NAMALWA (cell line): ENCODE results near the gene FOXK1.

Source experiments
- DNase-seq: peaks from one replicate; pipeline ENCODE4 v3.0.0-alpha.2; 2015; ENCODE audit warnings: low spot score

FOXK1 gene

DNA sequence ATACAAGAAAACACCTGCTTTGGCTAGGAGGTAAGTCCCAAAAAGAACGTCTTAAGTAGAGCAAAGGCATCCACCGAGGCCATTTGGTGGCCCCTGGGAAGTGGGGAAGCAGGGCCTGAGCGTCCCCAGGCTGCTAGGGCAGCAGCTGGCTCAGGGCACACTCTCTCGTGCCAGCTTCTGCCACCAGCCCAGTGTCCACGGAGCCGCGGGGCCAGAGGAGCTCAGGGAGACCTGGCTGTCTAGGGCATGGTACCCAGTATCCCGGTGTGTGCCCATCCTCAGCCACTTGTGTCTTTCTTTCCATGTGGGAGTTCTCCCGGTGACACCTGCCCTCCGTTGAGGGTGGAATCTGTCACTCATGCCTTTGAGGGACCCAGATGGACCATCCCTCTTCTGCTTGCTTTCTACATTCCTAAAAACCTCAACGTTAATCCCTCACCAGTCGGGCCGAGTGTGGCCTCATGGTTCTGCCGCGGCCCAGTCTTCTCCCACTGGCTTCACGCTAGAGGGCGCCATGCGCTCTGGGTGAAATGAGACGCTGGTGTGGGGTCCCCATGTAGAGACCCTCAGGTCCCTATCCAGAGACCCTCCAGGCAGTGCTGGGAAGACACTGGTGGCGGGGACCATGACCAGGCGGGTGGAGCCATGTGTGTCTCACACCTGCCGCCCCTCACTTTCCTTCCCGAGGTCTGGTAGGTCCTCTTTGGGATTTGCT is 83.8 kb downstream of the FOXK1 start:
- DNase-seq = no peak

DNA sequence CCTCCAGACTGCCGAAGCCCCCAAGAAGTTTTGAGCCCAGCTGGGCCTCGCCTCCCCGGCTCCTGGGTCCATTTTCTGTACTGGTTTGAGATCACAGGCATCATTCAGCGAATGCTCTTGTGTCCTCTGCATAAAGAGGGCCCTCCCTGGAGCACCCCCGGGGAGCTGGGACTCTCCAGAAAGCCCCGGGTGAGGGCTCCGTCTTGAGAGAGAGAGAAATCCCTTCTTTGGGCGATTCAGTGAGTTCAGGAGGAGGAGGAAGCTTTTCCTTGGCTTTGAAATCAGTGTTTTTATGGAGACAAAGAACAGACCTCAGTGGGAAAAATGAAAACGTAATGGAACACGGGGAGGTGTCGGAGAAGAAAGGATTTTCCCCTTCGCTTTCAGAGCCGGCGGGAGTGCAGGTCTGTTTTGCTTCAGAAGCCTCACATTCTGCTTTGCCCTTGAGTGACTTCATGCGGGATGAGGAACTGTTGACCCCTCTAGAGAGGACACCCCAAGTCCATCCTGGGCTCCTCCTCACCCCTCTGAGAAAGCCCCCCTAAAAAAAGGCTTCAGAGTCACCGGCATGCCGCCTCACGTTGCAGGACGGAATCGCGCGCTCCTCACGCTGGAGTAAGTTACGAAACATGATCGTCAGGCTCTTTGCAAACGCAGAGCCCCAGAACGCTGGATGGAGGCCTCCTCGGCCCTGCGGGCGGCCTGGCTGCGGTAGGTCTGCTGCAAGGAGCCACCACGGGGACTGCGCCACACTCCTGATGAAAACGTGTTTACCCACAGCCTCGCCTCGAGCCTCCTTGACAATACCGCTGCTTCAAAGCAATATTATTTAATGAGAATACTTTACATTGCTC is 84.8 kb downstream of the FOXK1 start:
- DNase-seq = no peak

DNA sequence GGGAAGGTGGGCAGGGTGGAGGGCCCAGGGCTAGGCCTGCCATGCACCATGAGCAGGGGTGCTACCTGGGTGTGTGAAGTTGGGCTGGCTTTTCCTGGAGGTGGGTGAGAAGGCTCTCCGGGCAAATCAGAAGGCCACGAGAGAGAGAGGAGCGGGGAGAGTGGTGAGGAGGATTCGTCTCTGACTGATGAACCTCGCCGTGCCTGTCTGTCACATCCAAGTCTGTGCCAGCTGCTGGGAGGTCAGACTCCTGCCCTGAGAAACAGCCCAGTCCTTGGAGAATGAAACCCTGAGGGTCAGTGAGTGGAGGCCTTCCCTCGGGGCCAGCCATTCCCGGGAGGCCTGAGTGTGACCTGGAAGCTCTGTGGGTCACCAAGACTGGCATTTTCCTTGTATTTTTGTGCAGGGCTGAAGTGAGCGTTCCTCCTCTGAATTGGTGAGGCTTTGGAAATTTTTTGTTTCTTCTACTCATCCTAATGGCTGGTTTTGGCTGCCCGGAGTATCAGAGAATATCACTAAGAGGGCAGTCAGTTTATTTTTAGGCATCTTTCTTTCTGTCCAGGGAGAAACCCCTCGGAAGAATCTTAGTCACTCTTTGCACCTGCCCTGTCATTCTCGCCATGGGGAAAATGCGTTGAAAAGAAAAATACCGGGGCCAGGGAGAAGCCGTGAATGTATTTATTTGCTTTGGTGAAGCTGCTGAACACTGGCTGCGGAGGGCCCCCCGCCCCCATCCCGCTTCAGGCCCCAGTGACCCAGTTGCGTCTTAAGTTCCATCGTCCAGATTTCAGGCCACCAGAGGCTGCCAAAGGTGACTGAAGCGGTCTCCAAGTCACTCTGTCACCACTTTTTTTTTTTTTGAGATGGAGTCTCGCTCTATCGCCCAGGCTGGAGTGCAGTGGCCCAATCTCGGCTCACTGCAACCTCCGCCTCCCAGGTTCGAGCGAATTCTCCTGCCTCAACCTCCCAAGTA is 86.8 kb downstream of the FOXK1 start:
- no peak for DNase-seq

DNA sequence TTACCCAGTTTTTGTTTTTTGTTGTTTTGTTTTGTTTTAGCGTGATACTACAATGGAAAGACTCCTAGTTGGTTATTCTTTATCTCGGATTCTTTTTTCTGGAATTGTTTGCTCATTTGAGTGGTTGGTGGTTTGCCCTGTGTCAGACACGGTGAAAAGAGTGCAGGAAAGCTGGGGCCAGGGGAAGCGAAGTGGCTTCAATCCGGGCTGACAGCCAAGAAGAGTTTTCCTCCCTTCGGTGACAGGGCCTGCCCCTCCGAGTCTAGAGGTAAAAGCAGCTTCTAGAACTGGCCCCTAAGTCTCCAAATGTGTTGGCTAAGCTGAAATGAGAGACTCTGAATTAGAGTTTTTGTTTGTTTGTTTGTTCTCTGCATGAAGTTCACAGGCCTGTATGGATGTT is 87.7 kb downstream of the FOXK1 start:
- DNase-seq = no peak

DNA sequence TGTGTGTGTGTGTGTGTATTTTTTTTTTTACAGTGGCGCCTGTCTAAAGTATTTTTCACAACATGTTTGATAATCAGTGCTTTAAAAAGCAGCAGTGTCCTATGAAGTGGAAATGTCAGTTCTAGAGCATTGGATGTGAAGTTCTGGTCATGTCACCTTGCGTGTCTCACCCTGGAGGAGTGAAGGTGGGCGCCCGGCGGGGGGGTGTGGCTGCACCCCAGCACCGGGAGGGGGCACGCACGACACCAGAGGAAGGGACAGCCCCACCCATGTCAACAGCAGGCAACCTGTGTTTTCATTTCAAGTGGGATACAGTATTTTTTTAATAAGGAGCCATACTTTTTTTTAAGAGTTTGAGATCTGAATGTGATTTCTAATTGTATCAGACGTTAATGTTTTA is 88.8 kb downstream of the FOXK1 start:
- no peak for DNase-seq

DNA sequence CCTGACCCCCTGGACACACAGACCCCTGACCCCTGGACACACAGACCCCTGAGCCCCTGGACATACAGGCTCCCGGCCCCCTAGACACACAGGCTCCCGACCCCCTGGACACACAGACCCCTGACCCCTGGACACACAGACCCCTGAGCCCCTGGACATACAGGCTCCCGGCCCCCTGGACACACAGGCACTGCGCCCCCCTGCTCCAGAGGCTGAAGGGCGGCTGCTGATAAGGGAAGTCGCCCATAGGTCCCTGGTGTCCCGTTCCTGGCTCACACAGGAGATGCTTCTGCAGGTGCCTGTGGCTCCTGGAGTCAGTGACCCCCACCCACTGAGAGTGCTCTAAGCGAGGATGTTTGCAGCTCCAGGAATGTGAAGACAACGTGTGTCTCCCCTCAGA is 89.6 kb downstream of the FOXK1 start:
- no peak for DNase-seq

DNA sequence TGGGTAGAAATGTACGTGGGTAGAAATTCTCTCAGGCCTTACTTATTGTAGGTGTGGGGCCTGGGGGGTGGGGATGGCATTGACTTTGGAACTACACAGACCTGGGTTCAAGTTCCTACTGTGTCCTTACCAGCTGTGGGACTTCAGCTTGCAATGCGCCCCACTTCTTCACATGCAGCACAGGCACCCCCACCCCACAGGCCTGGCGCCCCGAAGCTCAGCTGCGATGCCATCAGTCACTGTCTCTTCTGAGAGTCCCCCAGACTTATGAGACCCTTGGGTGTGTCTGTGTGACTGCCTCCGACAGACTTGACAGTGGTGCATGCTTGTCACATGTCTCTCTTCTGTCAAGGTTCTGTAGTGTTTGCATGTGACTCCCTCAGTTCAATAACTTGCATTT is 90.2 kb downstream of the FOXK1 start:
- no peak for DNase-seq

DNA sequence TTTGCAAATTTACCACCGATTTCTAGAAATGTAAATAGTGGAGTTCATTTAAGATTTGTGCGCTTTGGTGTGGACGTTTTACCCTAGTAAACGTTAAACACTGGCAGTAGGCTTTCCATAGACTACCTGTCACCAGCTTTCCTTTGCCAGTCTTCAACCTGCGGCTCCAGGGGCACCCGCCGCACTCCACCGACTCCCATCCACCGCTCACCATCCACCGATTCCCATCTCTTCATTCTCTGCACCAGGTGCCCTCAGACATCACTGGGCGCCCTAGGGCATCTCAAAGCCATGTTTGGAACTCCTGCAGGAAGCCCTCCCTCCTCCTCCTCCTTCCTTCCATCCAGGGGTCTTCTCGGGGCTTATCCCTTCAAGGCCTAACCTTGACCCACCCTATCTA is 91.9 kb downstream of the FOXK1 start:
- no peak for DNase-seq

DNA sequence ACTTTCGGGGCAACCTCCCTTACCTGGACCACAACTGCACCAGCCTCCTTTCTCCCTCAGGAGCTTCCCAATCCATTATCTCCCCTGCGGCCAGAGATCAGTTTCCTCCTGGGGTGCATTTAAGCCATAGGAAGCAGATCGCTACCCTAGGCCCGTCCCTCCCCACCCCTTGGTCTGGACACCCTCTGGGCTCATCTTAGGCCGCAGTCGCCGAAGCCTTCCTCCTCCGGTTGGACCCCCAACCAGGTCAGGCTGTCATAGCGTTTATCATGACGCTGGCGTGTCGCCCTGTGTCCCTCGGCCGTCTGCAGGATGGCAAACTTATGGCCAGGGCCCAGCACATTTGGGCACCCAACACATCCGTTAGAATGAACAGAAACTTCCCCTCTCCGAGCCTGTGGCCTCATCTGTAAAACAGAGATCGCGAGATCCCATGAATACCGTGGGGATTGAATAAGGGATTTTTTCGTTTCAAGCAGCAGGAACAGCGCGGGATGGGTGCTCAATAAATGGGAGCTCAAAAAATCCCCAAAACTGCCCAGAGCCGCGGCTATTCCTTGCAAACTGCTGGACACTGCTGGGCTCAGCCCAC is 92.7 kb downstream of the FOXK1 start:
- no peak for DNase-seq

DNA sequence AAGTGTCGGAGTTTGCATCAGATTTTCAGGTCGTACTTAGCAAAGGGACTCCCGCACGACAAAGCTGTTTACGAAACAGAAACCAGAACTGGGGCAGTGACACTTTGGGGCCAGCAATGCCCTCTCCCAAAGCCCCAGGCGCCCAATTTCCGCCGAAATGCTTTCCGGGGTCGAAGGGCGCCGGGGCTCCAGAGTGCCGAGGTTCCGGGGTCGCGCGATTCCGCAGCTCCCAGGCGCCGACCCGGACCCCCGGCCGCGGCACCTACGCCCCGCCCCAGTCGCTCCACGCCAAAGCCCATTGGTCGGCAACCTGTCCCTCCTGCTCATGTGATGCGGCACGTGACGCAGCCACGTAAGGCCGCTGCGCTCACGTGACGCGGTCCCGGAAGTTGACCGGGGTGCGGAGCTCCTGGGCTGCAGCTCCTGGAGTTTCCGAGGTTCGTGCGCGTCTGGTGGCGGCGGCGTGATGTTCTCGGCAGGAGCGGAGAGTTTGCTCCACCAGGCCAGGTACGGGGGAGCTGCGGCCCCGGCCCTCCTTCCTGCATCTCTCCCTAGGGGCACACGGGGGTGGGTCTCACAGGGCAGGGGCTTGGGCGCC is 93.3 kb downstream of the FOXK1 start, which contains the start of gene AP5Z1:
TSS of gene AP5Z1 (plus strand) at position 374 of the 598 bp plus-strand sequence. CDS start at position 467, 93 bp downstream.
- DNase-seq = peak; percentile 99

DNA sequence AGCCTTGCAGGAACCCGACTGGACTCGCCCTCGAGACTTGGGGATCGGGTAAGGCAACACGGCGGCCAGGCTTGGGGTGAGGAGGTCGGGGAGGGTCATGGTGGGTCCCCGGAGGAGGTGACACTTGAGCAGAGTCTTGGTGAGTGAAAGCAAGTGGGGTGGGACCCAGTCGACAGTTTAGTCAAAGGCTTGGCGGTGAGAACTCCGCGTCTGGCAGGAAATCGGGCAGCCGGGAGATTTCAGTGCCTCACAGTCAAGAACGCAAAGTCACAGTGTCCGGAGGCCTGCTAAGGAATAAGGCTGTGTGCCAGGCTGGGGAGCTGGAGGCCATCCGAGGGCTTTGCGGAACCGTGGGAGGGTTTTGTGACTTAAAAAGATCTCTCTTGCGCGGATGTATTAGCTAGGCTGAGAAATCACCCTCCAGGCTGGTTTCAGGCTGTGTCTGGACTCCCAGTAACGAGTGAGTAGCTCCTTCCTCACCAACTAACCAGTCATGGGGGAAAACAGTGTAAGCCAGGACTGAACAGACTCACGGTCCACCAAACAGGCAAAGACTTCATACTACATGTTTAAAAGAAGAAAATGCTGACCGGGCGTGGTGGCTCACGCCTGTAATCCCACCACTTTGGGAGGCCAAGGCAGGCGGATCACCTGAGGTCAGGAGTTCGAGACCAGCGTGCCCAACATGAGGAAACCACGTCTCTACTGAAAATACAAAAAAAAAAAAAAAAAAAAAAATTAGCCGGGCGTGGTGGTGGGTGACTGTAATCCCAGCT is 93.9 kb downstream of the FOXK1 start:
- peak; percentile 40 for DNase-seq

DNA sequence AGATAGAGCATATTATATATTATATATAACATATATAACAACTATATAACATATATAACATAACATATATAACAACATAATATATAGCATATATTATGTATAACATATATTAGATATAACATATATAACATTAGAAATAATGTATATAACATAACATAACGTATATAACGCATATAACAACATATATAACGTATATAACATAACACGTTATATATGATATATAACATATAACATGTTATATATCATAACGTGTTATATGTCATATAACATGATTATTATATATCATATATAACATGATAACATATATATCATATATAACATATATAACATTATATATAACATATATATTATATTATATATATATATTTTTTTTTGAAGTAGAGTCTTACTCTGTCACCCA is 97.0 kb downstream of the FOXK1 start:
- no peak for DNase-seq

DNA sequence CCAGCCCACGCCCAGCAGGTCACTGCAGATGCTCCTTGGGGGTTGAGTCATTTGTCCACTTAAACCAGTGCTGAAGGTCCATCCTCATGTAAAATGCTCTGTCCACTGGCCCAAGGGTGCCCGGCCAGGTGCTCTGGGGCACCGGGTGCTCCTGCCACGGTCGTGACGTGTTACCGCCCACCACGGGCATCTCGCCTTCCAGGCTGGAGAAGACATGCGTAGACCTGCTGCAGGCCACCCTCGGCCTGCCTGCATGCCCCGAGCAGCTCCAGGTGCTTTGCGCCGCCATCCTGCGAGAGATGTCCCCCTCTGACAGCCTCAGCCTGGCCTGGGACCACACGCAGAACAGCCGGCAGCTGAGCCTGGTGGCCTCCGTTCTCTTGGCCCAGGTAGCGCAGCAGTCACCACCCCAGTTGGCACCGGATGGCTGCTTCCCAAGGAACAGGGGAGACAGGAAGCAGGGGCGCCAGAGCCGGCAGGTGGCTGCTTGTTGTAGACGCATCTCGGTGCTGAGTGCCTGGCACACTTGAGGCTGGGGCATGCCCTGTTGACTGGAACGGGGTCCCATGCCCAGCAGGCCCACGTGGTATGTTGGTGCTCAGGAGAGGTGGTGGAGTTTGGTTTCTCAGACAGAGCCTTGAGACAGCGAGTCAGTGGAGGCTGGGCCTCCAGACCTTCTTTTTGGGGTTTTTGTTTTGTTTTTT is 99.4 kb downstream of the FOXK1 start:
- no peak for DNase-seq

DNA sequence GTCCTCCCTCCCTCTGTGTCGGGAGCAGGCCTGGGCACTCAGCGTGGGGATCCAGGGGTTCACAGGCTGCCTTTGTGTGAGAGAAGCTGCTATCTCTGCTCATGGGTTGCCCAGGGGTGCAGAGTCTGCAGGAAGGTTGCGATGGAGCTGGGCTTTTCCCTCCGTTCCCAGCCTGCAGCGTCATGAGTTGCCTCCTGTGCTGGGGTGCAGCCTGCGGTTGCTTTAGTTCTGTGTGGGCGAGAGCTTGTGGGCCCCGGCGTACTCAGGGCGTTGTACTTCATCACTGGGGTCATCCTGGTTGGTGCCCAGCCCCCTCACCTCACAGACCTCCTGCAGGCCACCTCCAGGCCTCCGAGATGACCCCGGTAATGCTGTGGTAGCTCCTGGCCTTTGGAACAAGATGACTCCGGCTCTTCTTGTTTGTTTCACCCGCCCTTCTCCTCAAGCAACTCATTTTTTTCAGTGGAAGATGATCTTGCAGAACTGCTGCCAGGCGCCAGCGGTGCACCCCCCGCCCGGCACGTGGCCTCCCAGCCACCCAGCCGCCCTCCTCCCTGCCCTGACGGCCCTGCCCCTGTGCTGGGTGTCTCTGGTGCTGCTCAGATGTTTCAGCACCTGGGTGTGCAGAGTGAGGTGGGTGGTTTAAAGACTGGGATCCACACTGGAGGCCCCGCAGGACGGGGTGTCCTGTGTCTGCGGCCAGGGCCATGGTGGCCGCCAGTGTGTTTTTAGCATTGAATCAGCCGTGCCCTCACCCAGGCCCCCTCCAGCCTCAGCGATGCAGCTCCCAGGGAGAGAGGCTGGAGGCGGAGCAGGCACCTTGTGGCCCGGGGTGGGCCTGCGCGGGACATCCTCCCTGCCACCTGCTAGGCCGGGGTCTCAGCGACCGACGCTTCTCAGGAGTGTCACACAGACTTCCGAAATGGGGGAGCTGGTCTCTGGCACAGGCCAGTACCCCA is 100.5 kb downstream of the FOXK1 start:
- DNase-seq = no peak

DNA sequence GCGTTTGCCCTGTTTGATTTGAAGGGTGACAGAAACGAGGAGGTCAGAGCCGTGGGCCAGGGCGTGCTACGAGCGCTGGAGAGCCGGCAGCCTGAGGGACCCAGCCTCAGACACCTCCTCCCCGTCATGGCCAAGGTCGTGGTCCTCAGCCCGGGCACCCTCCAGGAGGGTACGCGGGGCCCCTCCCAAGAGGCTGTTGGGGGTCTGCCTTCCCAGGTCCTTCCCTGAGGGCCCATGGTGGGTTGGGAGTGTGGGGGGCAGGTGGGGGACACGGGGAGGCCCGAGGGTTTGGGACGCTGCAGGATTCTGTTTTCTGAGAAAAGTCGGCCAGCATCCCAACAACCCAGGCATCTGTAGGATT is 101.2 kb downstream of the FOXK1 start:
- DNase-seq = no peak

DNA sequence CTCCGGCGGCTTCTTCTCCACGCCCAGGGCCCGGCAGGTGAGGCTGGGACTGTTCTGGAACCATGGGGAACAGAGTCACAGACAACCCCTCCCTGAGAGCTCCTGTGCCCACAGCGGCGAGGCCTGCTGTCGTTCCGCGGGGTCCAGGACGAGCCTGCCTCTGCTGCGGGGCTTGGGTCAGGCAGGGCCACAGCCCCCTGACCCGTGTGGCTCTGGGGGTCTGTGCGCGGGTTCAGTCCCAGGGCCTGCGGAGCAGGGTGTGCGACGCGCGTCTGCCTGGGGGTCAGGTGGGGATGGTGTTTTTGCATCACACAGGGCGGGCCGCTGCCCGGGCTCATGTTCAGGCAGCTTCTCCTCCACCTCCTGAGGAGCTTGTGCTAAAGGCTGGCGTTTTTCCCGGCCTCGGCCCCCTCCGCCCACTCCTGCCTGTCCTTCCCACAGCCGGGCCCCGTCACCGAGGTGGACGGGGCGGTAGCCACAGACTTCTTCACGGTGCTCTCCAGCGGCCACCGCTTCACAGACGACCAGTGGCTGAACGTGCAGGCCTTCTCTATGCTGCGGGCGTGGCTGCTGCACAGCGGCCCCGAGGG is 101.8 kb downstream of the FOXK1 start:
- DNase-seq = no peak

DNA sequence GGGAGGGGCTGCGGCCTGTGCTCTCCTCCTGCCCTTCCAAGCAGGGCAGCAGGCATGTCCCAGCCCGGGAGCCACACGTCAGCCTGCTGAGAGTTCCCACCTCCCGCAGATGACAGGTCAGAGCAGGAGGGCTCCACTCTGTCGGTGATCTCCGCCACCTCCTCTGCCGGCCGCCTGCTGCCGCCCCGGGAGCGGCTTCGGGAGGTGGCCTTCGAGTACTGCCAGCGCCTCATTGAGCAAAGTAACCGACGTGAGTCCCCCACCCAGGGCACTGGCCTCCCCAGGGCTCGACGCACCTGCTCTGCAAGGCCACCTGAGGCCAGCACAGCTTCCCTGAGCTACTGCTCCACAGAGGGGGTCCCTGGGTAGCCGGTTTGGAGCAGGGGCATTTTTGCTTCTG is 102.7 kb downstream of the FOXK1 start:
- no peak for DNase-seq

DNA sequence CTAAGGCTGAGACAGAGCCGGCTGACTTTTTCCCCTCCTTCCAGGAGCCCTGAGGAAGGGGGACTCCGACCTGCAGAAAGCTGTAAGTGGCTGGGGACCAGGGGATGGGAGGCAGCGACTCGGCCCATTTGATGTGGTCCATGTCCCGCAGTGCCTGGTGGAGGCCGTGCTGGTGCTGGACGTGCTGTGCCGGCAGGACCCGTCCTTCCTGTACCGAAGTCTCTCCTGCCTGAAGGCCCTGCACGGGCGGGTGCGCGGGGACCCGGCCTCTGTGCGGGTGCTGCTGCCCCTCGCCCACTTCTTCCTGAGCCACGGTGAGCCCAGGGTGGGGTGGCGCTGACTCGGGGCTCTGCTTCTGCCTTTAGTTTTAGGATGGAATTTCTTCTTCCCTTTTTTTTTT is 103.3 kb downstream of the FOXK1 start:
- DNase-seq = no peak

DNA sequence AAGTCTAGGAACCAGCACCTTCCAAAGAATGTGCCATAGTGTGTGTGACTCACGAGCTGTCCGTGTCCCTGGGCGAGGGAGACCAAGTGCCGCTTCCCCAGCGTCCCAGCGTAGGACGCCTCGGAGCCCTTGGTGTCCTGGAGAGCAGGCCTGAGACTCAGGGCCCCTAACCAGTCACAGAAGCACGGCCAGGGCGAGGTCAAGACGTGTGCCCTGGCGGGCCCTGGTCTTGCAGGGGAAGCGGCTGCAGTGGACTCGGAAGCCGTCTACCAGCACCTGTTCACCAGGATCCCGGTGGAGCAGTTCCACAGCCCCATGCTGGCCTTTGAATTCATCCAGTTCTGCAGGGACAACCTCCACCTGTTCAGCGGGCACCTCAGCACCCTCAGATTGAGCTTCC is 103.9 kb downstream of the FOXK1 start:
- DNase-seq = no peak
